D341Med (cell line): ENCODE data around the gene CHRM1.

Experiments used
- DNase-seq: peaks from one replicate; pipeline ENCODE4 v3.0.0; 2012; ENCODE audit warnings: low spot score

CHRM1 gene

DNA sequence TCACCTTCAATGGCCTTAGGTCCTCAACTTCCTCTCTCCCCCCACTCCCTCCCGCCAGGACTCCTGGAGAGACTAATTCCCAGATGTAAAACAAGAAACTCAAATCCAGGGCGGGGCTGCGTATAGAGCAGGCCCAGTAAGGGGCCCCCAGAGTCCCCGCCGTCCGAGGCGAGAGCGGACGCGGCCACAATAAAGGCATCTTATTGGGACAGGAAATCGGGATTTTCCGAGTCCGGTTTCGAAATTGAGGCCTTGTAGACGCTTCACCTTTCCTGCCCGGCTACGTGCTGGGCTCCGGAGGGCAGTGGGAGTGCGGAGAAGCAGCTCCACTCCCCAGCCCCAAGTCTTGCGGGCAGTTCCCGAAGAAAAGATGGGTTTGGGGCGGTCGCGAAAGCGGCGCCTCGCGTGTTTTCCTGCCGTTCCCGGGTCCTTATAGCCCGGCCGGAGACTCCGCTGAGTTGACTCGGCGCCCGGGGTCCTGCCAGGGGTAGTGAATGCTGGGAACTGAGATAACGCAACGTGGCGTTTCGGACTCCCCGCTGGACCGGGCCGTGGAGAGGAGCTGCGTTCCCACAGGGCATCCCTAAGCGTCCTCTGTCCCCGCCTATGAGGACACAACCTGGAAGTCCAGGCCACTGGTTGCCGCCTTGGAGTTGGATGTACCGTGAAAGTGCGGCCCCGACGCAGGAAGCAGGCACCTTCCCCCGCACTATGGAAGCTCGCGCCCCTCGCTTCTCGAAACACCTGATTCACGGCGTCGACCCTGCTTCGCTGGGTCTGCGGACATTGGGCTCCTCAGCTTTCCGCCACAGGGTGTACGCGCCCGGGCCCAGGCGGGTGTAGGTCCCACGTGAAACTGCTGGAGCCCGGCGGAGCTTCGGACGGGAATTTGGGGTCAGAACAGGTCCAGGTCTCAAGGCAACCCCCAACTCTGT lies 4.8 kb upstream of the CHRM1 start:
- no peak for DNase-seq

- no peak for DNase-seq
Measured at GRCh38 chr11:62925308-62925707, 4.1 kb upstream of the CHRM1 start.

DNA sequence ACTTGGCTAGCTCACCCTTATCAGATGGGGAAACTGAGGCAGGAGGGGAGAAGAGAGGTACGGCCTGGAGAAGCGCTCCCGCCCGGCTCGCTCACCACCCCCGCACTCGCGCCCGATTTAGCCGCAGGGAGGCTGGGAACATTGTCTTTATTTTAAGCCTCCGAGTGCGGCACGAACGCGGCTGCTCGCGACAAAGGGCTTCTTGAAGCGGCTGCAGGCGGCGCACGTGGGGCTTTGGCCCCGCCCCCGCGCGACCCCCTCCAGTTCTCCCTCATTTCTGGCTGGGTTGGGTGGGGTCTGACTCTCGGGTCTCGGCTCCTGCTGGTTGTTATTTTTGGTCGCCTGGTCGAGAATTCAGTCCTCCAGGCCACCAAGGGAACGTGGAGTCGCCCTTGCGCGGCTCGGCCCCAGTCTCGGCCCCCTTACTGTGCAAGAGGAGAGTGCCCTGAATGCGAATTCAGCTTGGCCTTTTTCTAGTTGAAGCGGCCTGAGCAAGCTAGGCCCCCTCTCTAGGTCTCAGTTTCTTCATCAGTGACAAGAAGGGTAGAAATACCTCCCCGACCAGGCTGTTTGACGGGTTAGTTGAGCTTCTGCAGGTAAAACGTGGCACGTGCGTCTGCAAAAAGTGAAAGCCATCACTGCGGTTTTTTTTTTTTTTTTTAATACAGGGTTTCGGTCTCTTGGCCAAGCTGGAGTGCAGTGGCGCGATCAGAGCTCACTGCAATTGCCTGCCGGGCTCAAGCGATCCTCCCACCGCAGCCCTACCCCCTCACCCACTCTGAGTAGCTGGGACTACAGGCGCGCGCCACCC lies 2.6 kb upstream of the CHRM1 start:
- DNase-seq: no peak

DNA sequence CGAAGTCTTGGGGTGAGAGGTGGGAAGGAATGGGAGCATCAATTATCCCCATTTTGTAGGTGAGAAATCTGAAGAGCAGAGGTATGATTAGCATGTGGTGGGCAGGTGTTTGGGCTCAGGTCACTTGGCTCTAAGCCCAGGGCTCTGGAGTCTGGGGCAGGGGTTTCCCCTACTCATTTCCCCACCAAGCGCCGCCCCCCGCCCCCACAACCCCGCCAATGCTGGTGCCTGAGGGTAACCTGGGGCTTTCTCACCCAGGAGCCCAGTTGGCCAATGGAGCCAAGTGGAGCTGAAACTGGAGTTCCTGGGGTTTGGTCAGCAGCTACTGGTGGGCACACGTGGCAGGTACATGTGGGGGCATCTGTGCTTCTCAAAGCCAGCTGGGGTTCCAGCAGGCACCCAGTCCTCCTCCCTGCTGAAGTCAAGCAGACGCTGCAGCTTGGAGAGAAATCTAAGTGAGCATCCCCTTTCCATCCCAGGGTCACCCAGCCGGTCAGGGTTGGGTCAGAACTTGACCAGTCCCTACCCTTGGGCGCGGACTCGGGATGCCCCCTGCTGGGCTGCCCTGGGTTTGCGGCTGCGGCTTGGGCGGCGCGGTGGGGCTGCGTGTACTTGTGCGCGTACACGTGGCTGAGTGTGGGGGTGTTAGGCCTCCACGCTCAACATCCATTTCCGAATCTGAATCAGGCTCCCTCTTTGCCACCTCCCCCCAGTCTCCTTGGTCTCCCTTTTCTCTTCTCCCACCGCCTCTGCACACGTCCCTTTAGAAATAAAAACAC lies 1.7 kb upstream of the CHRM1 start:
- no peak for DNase-seq

DNA sequence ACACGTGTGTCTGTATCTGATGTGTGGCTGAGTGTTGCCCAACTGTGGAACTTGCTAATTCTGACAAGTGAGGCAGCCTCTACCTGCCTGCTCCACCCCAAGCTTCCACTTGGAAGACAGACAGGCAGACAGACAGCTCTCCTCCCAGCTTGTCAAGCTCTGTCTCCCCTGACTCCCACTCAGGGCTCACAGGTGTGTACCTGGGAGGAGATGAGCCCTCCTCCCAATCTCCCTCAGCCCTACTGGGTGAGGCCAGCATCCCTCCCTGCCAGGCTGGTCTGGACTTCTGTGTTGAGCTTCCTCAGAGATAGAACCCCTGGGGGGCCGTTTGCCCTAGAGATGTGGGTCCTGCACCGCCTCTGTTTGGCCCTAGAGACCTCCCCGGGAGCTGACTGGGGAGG lies 1.0 kb upstream of the CHRM1 start:
- no peak for DNase-seq

DNA sequence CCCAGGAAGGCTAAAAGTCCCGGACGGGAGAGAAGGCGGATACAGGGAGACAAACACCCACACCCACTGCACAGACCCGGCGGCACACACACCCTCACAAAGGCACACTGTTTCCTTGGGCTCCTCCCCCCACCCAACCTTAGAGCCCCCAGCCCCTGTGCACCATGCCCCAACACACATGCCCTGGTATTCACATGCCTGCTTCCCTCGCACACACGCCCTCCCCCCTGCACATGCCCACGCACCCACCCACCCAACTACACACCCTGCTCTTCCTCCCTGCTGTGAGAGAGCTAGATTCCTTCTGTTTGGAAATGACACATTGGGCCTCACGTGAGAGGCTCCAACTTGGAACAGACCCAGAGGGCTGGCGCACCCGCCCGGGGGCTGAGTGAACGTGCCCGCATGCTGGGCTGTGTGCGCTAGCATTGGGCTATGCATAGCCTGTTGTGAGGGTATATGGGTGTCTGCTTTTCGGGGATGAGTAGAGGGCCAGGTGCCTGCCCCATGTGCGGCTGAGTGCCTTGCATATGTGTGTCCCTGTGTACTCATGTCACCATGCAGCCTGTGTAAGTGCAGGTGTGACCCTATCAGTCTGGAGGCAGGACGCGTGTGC lies 518 bp upstream of the CHRM1 start:
- DNase-seq: no peak

- DNase-seq: no peak
Measured at GRCh38 chr11:62919898-62920640, 1.1 kb downstream of the CHRM1 start.

DNA sequence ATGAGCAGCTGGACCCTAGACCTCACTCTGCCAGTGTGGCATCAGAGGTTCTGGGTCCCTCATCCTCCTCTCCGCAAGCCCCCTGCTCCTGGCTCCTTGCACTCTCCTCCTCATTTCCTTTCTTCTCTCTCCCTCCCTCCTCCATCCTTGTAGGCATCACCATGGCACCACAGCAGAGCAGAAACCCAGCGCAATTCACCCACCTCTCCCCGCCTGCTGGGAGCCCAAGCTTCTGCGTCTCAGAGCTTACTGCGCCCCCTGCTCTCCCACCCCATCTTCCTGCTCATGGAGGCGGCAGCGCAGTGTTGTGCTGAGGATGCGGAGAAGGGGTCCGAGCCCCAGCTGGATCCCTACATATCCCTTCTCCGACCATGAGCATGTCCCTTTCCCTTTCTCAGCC lies 1.7 kb downstream of the CHRM1 start:
- no peak for DNase-seq

GRCh38 chr11:62918531-62918930 lies 2.6 kb downstream of the CHRM1 start:
- no peak for DNase-seq

DNA sequence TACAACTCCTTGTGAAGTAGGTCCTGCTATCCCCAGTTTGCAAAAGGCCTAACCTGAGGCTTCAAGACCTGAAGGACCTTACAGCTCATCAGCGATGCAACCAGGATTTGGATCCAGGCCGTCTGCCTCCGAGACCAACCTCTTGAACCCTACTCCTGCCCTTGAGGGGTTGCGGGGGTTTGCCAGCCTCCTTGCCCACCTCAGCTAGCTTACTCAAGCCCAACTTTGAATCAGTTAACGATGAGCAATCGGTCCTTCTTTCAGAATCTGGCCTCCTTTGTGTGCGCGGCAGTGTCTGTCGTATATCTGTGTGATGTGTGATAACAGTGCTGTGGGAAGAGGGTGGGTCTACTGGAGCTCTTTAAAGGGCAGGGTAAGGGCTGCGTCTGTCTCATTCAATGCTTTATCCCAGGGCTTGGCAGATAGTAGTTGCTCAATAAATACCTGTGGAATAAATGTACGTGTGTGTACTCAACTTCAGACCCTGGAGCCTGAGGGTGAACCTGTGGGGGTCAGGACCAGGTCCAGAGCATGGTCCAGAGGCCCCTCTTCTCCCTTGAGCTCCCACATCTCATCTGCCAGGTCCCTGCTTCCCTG lies 3.2 kb downstream of the CHRM1 start:
- no peak for DNase-seq

DNA sequence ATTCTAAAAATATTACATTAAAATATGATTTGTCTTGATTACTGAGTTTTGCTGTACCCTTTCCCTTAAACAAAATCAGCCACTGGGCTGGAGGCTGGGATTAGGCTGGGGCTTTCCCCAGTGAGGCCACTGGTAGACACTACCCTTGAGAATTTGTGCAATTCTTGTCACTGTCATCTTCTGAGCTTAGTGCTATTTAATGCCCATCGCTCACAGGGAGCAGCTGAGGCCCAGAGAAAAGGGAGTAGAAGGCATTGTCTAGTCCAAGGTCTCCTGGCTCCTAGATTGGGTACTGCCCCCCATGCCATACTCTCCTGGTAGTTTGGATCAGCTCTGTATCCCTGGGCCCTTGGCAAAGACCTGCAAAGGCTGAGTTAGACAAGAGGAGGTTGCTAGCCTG lies 6.7 kb downstream of the CHRM1 start:
- DNase-seq: no peak

- DNase-seq: no peak
Measured at GRCh38 chr11:62912268-62912667, 8.9 kb downstream of the CHRM1 start.

DNA sequence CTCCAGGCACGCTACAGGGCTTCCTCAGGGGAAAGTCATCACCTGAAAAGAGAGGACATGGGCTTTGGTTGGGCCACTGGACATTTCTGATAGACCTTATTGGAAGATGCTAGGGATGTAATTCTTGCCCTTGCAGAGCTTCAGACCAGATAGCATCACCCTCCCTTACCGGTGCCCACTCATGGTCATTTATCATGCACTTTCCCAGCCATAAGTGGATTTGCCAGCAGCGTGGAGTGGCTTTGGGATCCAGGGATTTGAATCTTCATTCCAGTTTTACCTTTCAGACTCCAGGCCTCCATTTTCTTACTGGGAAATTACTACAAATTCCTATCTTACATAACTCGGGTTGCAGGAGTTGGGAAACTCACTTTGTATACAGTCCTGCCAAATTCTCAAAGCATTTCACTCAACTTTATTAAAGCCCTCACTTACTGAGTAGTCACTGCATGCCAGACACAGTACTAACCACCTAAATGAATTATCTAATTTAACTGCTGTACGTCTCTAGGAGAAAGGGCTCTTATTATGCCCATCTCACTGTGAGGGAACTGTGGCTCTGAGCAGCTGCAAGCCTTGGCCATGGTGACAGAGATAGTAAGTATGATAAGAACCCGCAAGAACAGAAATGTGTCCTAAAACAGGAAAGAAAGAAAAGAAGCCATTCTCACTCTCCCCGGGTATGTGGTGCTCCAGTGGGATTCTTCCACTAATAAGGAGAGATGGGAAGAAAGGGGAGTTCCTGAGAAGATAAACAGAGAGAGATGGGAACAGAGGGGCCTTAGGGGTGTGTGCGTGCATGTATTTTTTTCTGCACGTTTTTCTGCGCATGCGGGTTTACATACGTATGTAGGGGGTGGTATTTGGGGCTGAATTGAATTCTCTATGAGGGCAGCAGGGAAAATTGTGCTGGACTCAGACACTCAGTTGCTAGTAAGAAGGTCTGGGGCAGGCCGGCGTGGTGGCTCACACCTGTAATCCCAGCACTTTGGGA lies 9.7 kb downstream of the CHRM1 start:
- DNase-seq: no peak

GRCh38 chr11:62910141-62910882 lies 10.9 kb downstream of the CHRM1 start:
- no peak for DNase-seq

DNA sequence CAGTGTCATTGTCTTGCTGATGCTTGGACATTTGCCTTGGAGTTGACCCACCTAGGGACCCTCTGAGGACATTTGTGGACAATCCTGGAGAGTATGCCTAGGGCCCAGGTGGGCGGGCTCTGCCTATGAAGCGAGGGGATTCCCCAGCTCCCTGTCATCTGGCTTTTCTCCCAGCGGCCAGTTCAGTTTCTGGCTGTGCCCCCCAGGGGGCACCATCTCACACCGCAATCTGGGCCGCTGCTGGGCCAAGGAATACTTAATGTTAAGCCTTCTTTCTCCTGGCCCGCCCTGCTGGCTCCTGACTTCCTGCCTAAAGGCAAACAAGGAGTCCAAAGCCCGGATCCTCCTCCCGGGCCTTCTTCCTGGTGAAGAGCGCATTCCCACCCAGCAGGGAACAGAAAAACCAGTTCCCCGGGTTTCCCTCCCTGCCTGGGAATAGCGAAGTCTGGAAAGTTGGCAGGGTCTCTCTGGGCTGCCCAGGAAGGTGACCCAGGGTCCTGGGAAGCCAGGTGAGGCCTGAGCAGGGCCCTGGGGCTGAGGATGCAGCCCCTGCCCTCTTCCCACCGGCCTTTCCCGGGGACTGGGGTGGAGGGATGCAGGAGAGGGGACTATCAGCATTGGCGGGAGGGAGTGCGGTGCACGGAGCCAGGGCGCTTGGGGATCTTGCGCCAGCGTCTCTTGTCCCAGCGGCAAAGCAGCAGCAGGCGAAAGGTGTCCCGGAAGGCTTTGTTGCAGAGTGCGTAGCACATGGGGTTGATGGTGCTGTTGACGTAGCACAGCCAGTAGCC lies 11.9 kb downstream of the CHRM1 start:
- peak; percentile 87 for DNase-seq

DNA sequence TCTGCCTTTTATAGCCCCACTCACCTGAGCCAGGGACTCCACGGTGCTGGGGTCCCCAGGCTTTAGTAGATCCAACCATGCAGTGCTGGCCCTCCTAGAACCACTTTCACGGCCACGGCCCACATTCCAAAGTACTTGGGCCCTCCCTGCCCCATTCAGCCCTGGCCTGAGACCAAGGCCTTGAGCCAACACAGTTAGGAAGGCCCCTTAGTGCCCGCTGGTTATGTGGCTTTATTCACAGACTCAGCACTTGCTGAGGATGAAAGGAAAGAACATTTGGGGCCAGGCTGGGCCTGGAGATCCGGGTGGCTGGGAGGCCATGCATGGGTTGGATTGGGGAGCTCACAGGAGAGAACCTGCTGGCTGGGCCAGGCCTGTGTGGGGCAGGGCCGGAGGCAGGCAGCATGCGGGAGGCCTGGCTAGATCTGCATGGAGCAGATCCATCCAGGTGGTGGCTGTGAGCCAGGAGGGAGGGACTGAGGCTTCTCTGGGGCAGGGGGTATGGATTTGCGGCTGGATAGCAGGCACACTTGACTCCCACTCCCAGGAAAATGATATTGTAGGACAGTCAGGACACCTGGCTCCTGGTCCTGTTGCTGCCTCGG lies 12.6 kb downstream of the CHRM1 start:
- DNase-seq: no peak

DNA sequence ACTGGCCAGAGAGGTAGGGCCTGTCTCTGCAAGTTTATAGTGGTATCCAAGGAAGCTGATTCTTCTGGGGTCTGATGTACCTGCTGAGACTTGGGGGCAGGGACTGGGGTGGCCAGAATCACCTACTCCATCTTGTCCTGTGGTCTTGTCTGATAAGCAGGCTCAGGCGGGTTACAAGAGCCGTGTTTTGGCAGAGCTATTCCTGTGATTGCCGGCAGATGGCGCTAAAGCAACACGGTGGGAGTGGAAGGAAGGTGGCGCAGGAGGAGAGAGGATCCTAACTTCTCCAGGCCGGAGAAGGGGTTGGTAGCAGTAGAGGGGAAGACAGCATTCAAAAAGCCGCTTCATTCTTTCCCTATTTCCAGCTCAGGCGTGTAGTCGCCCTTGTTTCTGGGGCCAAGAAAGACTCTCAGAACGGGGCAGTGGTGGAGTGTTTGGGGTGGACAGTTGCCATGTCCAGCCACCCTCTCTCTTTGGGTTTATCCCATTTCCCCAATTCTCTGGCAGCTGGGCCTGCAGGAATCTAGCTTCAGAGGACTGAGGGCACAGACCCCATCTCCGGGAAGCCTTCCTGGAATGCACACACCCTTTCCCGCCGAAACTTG lies 15.1 kb downstream of the CHRM1 start:
- peak; percentile 86 for DNase-seq
